ENCODE results near the gene TIMM29.

The TIMM29 gene

GRCh38 chr19:10946958-10947657, 18.5 kb downstream of the TIMM29 start:
- TF ChIP-seq GATA2 (IDR thresholded peaks at IDR 0.05; ENCODE audit: low read depth, low read length) (no peak), GATA3 (IDR thresholded peaks at IDR 0.05; ENCODE audit: low read depth, low read length) (no peak)

GRCh38 chr19:10952809-10953208, 24.2 kb downstream of the TIMM29 start:
- TF ChIP-seq GATA2 (IDR thresholded peaks at IDR 0.05; ENCODE audit: low read depth, low read length) (no peak), GATA3 (IDR thresholded peaks at IDR 0.05; ENCODE audit: low read depth, low read length) (no peak)

- TF ChIP-seq GATA2 (IDR thresholded peaks at IDR 0.05; ENCODE audit: low read depth, low read length) (no peak), GATA3 (IDR thresholded peaks at IDR 0.05; ENCODE audit: low read depth, low read length) (no peak)
Observed at GRCh38 chr19:10960314-10961072, 31.9 kb downstream of the TIMM29 start, which contains the start of gene SMARCA4. Gene SMARCA4, plus strand, starts transcription at chr19:10961030. Its CDS starts 23,122 bp downstream, at chr19:10984152.

GRCh38 chr19:10961073-10961860, 32.7 kb downstream of the TIMM29 start:
- TF ChIP-seq GATA3 (IDR thresholded peaks at IDR 0.05; ENCODE audit: low read depth, low read length), result no peak
- TF ChIP-seq GATA2 (IDR thresholded peaks at IDR 0.05; ENCODE audit: low read depth, low read length), result no peak

- TF ChIP-seq GATA2 (IDR thresholded peaks at IDR 0.05; ENCODE audit: low read depth, low read length), result no peak
- no peak for TF ChIP-seq GATA3 (IDR thresholded peaks at IDR 0.05; ENCODE audit: low read depth, low read length)
Observed at GRCh38 chr19:10962863-10963262, 34.3 kb downstream of the TIMM29 start.

- no peak for TF ChIP-seq GATA3 (IDR thresholded peaks at IDR 0.05; ENCODE audit: low read depth, low read length)
- no peak for TF ChIP-seq GATA2 (IDR thresholded peaks at IDR 0.05; ENCODE audit: low read depth, low read length)
Observed at GRCh38 chr19:10963865-10964264, 35.3 kb downstream of the TIMM29 start.

GRCh38 chr19:10964903-10965302, 36.3 kb downstream of the TIMM29 start:
- TF ChIP-seq GATA3 (IDR thresholded peaks at IDR 0.05; ENCODE audit: low read depth, low read length) (no peak), GATA2 (IDR thresholded peaks at IDR 0.05; ENCODE audit: low read depth, low read length) (no peak)

GRCh38 chr19:10965398-10965797, 36.8 kb downstream of the TIMM29 start:
- TF ChIP-seq GATA2 (IDR thresholded peaks at IDR 0.05; ENCODE audit: low read depth, low read length) (no peak), GATA3 (IDR thresholded peaks at IDR 0.05; ENCODE audit: low read depth, low read length) (no peak)

- no peak for TF ChIP-seq GATA3 (IDR thresholded peaks at IDR 0.05; ENCODE audit: low read depth, low read length)
- TF ChIP-seq GATA2 (IDR thresholded peaks at IDR 0.05; ENCODE audit: low read depth, low read length), result no peak
Observed at GRCh38 chr19:10966809-10967208, 38.2 kb downstream of the TIMM29 start.

- no peak for TF ChIP-seq GATA3 (IDR thresholded peaks at IDR 0.05; ENCODE audit: low read depth, low read length)
- TF ChIP-seq GATA2 (IDR thresholded peaks at IDR 0.05; ENCODE audit: low read depth, low read length), result no peak
Observed at GRCh38 chr19:10968527-10969135, 40.0 kb downstream of the TIMM29 start.

GRCh38 chr19:10971107-10971726, 42.6 kb downstream of the TIMM29 start:
- no peak for TF ChIP-seq GATA2 (IDR thresholded peaks at IDR 0.05; ENCODE audit: low read depth, low read length)
- TF ChIP-seq GATA3 (IDR thresholded peaks at IDR 0.05; ENCODE audit: low read depth, low read length), result no peak

- TF ChIP-seq GATA2 (IDR thresholded peaks at IDR 0.05; ENCODE audit: low read depth, low read length) (no peak), GATA3 (IDR thresholded peaks at IDR 0.05; ENCODE audit: low read depth, low read length) (no peak)
Observed at GRCh38 chr19:10975374-10976130, 46.9 kb downstream of the TIMM29 start.
